Left lung (tissue), 10 donors: ENCODE data around the gene NELFB. TPM values are rescaled to one million over a fixed set of nuclear protein-coding genes. Genes with fewer than 3 reads are reported as not detected.

Experiments
- ATAC-seq: fragments of 200-7000 bp; cut with Tn5 transposase; one replicate; pipeline ENCODE4 v1.9.1; 2020; ENCODE audit warnings: moderate library complexity
- DNase-seq, 4 donors: peaks; one replicate each; pipeline ENCODE4 v3.0.0-alpha.2; 2013 to 2020
- H3K27ac ChIP-seq, 2 donors: fragments of 200-600 bp; sonication (generic) in 1 of 2; one replicate each; pipeline versions ENCODE4 v1.5.0 to v1.8.0; 2020 to 2021
- H3K27me3 ChIP-seq, 2 donors: fragments of 200-600 bp; sonication (generic) in 1 of 2; one replicate each; pipeline versions ENCODE4 v1.5.0 to v1.8.0; 2020 to 2021
- H3K36me3 ChIP-seq, 2 donors: fragments of 200-600 bp; sonication (generic) in 1 of 2; one replicate each; pipeline versions ENCODE4 v1.5.0 to v1.8.0; 2020 to 2021
- H3K4me1 ChIP-seq, 2 donors: fragments of 200-600 bp; one replicate each; pipeline ENCODE4 v1.8.0; 2021
- H3K4me3 ChIP-seq, 2 donors: fragments of 200-600 bp; sonication (generic) in 1 of 2; one replicate each; pipeline versions ENCODE4 v1.5.0 to v1.8.0; 2020 to 2021; ENCODE audit warnings: mild to moderate bottlenecking in 1 of 2
- H3K9me3 ChIP-seq, 2 donors: fragments of 200-600 bp; sonication (generic) in 1 of 2; one replicate each; pipeline versions ENCODE4 v1.5.0 to v1.8.0; 2020 to 2021
- CTCF ChIP-seq, 2 donors: fragments of 200-600 bp; sonication (generic) in 1 of 2; IDR thresholded peaks; one replicate each; pipeline versions ENCODE4 v1.5.0 to v1.8.0; 2021; ENCODE audit warnings: antibody characterized with exemption in 2 of 2
- intact Hi-C, 2 donors: fragments of 100-400 bp; cut with DNase I; formaldehyde crosslinking; loops; one replicate each; pipeline versions ENCODE4 v1.11.2 to v1.14.2; 2022
- polyA plus RNA-seq, 6 donors: library from polyadenylated mRNA; unstranded; fragments of 120-200 nt; gene quantifications; one replicate each; pipeline ENCODE4 v1.2.1, GENCODE V29; 2013; ENCODE audit not compliant: insufficient read length in 6 of 6
- total RNA-seq, 2 donors: library from RNA; stranded (reverse); fragmentation: NEBNext Ultra II Directional; extraction: Animal tissue kit (Norgen Biotek cat#: 25700); gene quantifications; one replicate each; pipeline ENCODE4 v1.2.1, GENCODE V29; 2021
- donor health status: DM: no; HTN: yes; CAD: no.
- donor health status: DM: no; HTN: no; CAD: no.

Gene NELFB
- total and polyA plus RNA-seq, 8 donors, result 47.8 to 62.9 (median 55.6) TPM

- intact Hi-C loops, result no loop called here
Measured at GRCh38 chr9:137275588-137276472, 20.7 kb downstream of the NELFB start.

GRCh38 chr9:137276473-137277328 lies 21.6 kb downstream of the NELFB start:
- peak; percentile 83 to 93 (median 87) for DNase-seq
- peaks cover 18 to 61% of the 10 kb centered on the region in 2 donors for H3K4me1 ChIP-seq
- peak overlapping the region; percentile 59 to 87 for H3K4me3 ChIP-seq

More at GRCh38 chr9:137275588-137276472, 20.7 kb downstream of the NELFB start:
- H3K4me3 ChIP-seq, result peak overlapping the region in 1 of 2 donors; percentile 87
- H3K27ac ChIP-seq, result peak overlapping the region; percentile 93 to 96
- no peak for TF ChIP-seq CTCF (IDR thresholded peaks at IDR 0.05)
- peaks cover 18 to 57% of the 10 kb centered on the region in 2 donors for H3K4me1 ChIP-seq
- DNase-seq (peak in 1 of 4 donors; percentile 65), ATAC-seq (no peak)
- no peaks in the 10 kb centered on the region for H3K9me3 ChIP-seq
- peaks cover 0 to 43% of the 10 kb centered on the region in 2 donors for H3K36me3 ChIP-seq
- H3K27me3 ChIP-seq, result no peaks in the 10 kb centered on the region

GRCh38 chr9:137277329-137278041 lies 22.4 kb downstream of the NELFB start, which contains the start of gene TOR4A:
Gene TOR4A (plus strand): TSS chr9:137277726. CDS start chr9:137278690, 964 bp downstream.
- peak; percentile 47 to 98 (median 88) for DNase-seq

More at GRCh38 chr9:137276473-137277328, 21.6 kb downstream of the NELFB start:
- ATAC-seq, result peak; percentile 64
- H3K9me3 ChIP-seq, result no peaks in the 10 kb centered on the region
- peak overlapping the region; percentile 93 to 96 for H3K27ac ChIP-seq
- H3K36me3 ChIP-seq, result peaks cover 0 to 47% of the 10 kb centered on the region in 2 donors
- no peak for TF ChIP-seq CTCF (IDR thresholded peaks at IDR 0.05)
- H3K27me3 ChIP-seq, result no peaks in the 10 kb centered on the region
- intact Hi-C loops, result no loop called here

More at GRCh38 chr9:137277329-137278041, 22.4 kb downstream of the NELFB start, which contains the start of gene TOR4A:
- Histone ChIP-seq H3K27ac (peak within 1 kb of the TSS; percentile 93 to 96), H3K4me3 (peak within 1 kb of the TSS; percentile 59 to 87), H3K27me3 (no peaks in the 10 kb centered on the region), H3K4me1 (peaks cover 18 to 67% of the 10 kb centered on the region in 2 donors), H3K9me3 (no peaks in the 10 kb centered on the region), H3K36me3 (peaks cover 0 to 48% of the 10 kb centered on the region in 2 donors)
- TF ChIP-seq CTCF (IDR thresholded peaks at IDR 0.05), result peak; percentile 16 to 31
- intact Hi-C loops, result no loop called here
- ATAC-seq, result peak; percentile 86
